Retinal pigment epithelial cell (primary cell): ENCODE data around the gene ZNF12.

Experiments used
- DNase-seq: peaks from one replicate; pipeline ENCODE4 v3.0.0-alpha.2; 2010; ENCODE audit warnings: low read depth
- H3K4me3 ChIP-seq: 2 replicates; pipeline ENCODE4 v1.5.1; 2011; ENCODE audit warnings: mild to moderate bottlenecking, low read length, control low read depth, moderate library complexity
- CTCF ChIP-seq: conservative IDR thresholded peaks from 2 replicates; pipeline ENCODE4 v1.5.1; 2011; ENCODE audit warnings: low read depth, low read length, control low read depth, inconsistent platforms

ZNF12 gene

DNA sequence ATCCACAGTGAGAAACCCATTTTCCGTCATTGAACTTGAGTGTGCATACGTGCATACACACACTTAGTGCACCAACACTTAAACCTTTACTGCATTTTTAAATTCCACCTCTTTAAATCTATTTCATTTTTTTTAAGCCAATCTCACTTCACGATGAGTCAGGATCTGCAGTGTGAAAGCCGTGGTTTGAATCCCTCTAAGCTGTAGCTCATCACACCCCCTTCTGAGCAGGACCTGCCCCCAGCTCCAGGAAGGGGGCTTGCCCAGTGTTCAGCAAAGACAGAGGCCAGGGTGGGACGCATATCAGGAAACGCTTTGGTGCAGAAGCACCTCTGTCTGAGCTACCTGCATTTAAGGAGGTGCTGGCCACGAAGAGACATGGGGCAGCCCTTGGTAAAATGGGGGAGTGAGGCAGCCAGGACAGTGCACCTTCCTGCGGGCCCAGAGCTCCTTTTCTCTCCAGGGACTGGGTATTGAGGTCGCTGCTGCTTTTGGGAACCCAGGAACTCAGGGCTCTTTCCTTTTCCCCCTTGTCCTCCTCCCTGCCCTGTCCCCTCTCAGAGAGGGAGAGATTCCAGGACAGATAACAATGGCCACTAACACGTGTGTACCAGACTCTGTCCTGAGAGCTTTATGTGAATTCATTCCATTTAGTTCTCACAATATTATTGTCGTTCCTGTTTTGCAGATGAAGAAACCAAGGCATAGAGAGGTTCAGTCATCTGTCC is 48.0 kb downstream of the ZNF12 start:
- no peak for TF ChIP-seq CTCF
- no peak overlapping the region for H3K4me3 ChIP-seq
- DNase-seq = no peak

DNA sequence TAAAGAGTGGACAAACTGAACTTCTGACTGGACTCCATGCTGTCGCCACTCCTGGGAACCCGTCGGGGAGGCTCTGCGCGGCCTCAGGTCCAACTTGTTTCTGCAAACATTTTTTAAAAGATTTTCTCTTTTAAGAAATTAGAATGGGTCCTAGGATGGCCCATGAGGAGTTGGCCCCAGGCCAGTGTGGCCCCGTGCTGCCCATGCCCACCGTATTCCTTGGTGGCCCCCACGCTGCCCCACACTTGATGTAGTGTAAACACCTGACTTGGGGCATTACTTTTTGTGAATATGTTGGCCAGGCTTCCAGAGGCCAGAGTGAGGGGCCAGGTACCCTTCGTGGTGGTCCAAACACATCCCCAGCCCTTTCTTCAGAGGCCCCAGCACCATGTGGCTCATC is 50.3 kb downstream of the ZNF12 start:
- TF ChIP-seq CTCF = no peak
- DNase-seq = no peak
- no peak overlapping the region for H3K4me3 ChIP-seq

- no peak overlapping the region for H3K4me3 ChIP-seq
- TF ChIP-seq CTCF = no peak
- DNase-seq = no peak
Observed at GRCh38 chr7:6655636-6656385, 50.9 kb downstream of the ZNF12 start.

GRCh38 chr7:6654842-6655610 is 51.7 kb downstream of the ZNF12 start:
- H3K4me3 ChIP-seq = no peak overlapping the region
- DNase-seq = no peak
- TF ChIP-seq CTCF = no peak

DNA sequence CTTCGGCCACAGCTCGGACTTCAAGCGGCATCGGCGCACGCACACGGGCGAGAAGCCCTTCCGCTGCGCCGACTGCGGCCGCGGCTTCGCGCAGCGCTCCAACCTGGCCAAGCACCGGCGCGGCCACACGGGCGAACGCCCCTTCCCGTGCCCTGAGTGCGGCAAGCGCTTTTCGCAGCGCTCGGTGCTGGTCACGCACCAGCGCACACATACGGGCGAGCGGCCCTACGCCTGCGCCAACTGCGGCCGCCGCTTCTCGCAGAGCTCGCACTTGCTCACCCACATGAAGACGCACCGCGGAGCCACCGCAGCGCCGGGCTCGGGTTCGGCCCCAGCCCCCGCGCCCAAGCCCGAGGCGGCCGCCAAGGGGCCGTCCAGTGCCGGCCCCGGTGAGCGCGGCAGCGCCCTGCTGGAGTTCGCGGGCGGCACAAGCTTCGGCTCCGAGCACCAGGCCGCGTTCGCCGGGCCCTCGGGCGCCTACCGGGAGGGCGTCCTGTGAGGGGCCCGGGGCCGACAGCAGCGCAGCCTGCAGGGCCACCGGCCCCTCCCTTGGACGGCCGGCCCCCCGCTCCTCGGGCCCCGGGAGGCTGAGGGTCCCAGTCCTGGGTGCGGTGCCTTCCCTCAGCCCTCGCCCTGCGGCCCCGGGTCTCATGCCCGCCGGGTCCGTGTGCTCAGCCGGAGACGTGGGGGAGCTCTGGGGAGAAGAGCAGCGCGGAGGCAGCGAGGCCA is 52.5 kb downstream of the ZNF12 start:
- no peak for DNase-seq
- no peak overlapping the region for H3K4me3 ChIP-seq
- TF ChIP-seq CTCF = no peak

DNA sequence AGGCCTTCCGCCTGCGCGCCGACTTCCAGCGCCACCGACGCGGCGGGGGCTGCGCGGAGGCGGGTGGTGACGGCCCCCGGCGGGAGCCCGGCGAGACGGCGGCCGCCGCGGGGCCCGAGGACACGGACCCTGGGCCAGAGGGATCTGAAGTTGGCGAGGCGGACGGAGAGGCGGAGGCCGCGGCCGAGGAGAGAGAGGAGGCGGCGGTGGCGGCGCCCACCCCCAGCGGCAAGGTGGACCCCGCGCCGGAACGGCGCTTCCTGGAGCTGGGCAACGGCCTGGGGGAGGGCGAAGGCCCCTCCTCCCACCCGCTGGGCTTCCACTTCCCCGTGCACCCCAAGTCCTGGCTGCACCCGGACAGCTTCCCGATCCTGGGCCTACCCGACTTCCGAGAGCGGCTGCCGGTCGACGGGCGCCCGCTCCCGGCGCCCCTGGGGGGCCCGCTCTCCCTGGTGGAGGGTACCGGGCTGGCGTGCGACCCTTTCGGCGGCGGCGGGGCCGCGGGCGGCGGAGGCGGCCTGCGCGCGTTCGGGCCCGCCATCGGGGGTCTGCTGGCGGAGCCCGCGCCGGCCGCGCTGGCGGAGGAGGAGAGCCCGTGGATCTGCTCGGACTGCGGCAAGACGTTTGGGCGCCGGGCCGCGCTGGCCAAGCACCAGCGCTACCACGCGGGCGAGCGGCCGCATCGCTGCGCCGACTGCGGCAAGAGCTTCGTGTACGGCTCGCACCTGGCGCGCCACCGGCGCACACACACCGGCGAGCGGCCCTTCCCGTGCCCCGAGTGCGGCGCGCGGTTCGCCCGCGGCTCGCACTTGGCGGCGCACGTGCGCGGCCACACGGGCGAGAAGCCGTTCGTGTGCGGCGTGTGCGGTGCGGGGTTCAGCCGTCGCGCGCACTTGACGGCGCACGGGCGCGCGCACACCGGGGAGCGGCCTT is 53.4 kb downstream of the ZNF12 start:
- no peak for TF ChIP-seq CTCF
- no peak overlapping the region for H3K4me3 ChIP-seq
- no peak for DNase-seq
